MM.1S (cell line): ENCODE measurements around the gene NUDT16.

Experiments
- EZH2 ChIP-seq: fragments of 300-600 bp; sonication (generic); optimal IDR thresholded peaks from 2 replicates; pipeline ENCODE3; 2017; ENCODE audit warnings: low read depth, mild to moderate bottlenecking, antibody characterized with exemption, low read length, mixed read lengths
- TF ChIP-seq, protein P1 (sequence below): fragments of 300-600 bp; sonication (generic); IDR thresholded peaks from 2 replicates; pipeline ENCODE4 v1.5.1; 2016; ENCODE audit warnings: antibody characterized with exemption, low read length, mixed read lengths

DNA sequence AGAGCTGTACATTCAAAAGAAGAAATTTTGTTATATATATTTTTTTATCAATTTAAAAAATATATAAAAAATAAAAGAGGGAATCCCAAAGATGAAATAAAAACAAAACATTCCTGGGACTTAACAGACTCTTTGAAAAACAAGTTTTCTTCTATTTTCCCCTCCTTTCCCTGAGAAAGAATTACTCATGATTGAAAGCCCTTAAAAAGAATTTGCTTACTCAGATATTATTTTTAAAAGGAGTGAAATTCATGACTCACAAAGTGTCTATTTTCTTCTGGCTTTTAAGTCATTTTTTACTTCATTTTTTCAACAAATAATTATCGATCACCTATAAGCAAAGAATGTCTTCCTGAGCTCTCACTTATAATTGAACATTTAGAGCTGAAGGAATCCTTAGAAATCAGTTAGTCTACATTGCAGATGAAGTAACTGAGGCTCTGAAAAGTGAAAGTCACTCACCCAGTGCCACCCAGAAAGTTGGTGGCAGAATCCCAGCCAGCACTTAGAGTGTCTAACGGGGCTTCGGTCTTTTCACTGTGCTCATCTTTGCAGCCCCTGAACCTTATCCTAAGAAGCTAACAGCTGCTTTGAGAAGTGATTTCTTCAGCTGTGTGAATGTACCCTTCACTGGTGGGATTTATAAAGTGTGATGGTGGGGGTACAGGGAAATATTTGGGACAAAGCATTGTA is 42.5 kb upstream of the NUDT16 start:
- TF ChIP-seq, protein P1, sequence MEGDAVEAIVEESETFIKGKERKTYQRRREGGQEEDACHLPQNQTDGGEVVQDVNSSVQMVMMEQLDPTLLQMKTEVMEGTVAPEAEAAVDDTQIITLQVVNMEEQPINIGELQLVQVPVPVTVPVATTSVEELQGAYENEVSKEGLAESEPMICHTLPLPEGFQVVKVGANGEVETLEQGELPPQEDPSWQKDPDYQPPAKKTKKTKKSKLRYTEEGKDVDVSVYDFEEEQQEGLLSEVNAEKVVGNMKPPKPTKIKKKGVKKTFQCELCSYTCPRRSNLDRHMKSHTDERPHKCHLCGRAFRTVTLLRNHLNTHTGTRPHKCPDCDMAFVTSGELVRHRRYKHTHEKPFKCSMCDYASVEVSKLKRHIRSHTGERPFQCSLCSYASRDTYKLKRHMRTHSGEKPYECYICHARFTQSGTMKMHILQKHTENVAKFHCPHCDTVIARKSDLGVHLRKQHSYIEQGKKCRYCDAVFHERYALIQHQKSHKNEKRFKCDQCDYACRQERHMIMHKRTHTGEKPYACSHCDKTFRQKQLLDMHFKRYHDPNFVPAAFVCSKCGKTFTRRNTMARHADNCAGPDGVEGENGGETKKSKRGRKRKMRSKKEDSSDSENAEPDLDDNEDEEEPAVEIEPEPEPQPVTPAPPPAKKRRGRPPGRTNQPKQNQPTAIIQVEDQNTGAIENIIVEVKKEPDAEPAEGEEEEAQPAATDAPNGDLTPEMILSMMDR = no peak
- TF ChIP-seq EZH2 = no peak
